H1 (cell line): Measurements from ENCODE around the gene CYTL1. TPM values are rescaled to one million over a fixed set of nuclear protein-coding genes. Genes with fewer than 3 reads are reported as not detected.

ENCODE experiments used
- CTCF ChIA-PET: fragments of 300-600 bp; sonication (Branson Sonifier 250); formaldehyde crosslinking; loops from one replicate; lab custom pipeline; 2021; ENCODE audit not compliant: partially characterized antibody; lab: Charles Lee
- POLR2A ChIA-PET: fragments of 300-600 bp; sonication (Branson Sonifier 250); formaldehyde crosslinking; loops from one replicate; lab custom pipeline; 2021; ENCODE audit warnings: inconsistent platforms; ENCODE audit not compliant: partially characterized antibody; lab: Charles Lee
- DNase-seq, 2 experiments: peaks; one replicate each; pipeline versions ENCODE4 v3.0.0 to v3.0.0-alpha.2; 2010 to 2022; ENCODE audit warnings: low spot score in 2 of 2, low read depth in 1 of 2, mixed read lengths in 1 of 2
- FAIRE-seq: peaks from 2 replicates; lab custom pipeline; 2011; peaks lifted over from hg19 to GRCh38; lab: Jason Lieb, UNC
- H2AFZ ChIP-seq: 2 replicates; pipeline ENCODE4 v1.8.1; 2012; ENCODE audit warnings: low read length, inconsistent platforms
- H2AK5ac ChIP-seq: 2 replicates; pipeline ENCODE4 v1.6.1; 2013; ENCODE audit warnings: low read depth, low read length
- H2BK120ac ChIP-seq: replicated peaks from 2 replicates; pipeline ENCODE3; 2013; ENCODE audit warnings: low read depth, low read length, inconsistent platforms
- H2BK12ac ChIP-seq: 2 replicates; pipeline ENCODE4 v1.6.1; 2013; ENCODE audit warnings: low read depth, low read length
- H2BK15ac ChIP-seq: 2 replicates; pipeline ENCODE4 v1.6.1; 2013; ENCODE audit warnings: low read length
- H2BK20ac ChIP-seq: 2 replicates; pipeline ENCODE4 v1.6.1; 2013; ENCODE audit warnings: low read length
- H2BK5ac ChIP-seq: 2 replicates; pipeline ENCODE4 v1.6.1; 2013; ENCODE audit warnings: low read depth, low read length
- H3K14ac ChIP-seq: 2 replicates; pipeline ENCODE4 v1.6.1; 2013; ENCODE audit warnings: inconsistent platforms; ENCODE audit not compliant: insufficient read length
- H3K18ac ChIP-seq: 2 replicates; pipeline ENCODE4 v1.6.1; 2013; ENCODE audit warnings: low read length; ENCODE audit errors: extremely low read depth
- H3K23ac ChIP-seq: 2 replicates; pipeline ENCODE4 v1.6.1; 2013; ENCODE audit warnings: inconsistent platforms; ENCODE audit not compliant: insufficient read length
- H3K23me2 ChIP-seq: 2 replicates; pipeline ENCODE4 v1.6.1; 2013; ENCODE audit warnings: low read depth, low read length
- H3K27ac ChIP-seq: 2 replicates; pipeline ENCODE4 v1.6.1; 2011; ENCODE audit warnings: low read depth, low read length, inconsistent platforms
- H3K27me3 ChIP-seq, 4 experiments: replicated peaks in 1 of 4; 1 replicate in 1 of 4; 2 replicates in 3 of 4; pipeline versions ENCODE4 v1.6.1 to v1.8.1; 2011 to 2013; ENCODE audit warnings: low read length in 3 of 4, mild to moderate bottlenecking in 3 of 4, inconsistent platforms in 2 of 4, mixed read lengths in 2 of 4, moderate library complexity in 1 of 4; ENCODE audit not compliant: control insufficient read depth in 3 of 4, insufficient read depth in 3 of 4; ENCODE audit errors: extremely low read depth in 1 of 4
- H3K36me3 ChIP-seq, 4 experiments: 2 replicates each; pipeline versions ENCODE4 v1.6.1 to v1.8.1; 2011 to 2013; ENCODE audit warnings: mild to moderate bottlenecking in 4 of 4, low read length in 3 of 4, moderate library complexity in 2 of 4, control low read depth in 1 of 4, inconsistent platforms in 1 of 4; ENCODE audit not compliant: insufficient read depth in 4 of 4, control insufficient read depth in 2 of 4
- H3K4ac ChIP-seq: replicated peaks from 2 replicates; pipeline ENCODE3; 2013; ENCODE audit warnings: low read length, low read depth, mixed read lengths, inconsistent platforms; ENCODE audit not compliant: insufficient read length
- H3K4me1 ChIP-seq, 4 experiments: replicated peaks in 1 of 4; 1 replicate in 1 of 4; 2 replicates in 3 of 4; pipeline versions ENCODE4 v1.6.1 to v1.8.1; 2011 to 2013; ENCODE audit warnings: low read length in 3 of 4, inconsistent platforms in 2 of 4, mixed read lengths in 1 of 4; ENCODE audit not compliant: insufficient read depth in 4 of 4, control insufficient read depth in 3 of 4
- H3K4me2 ChIP-seq, 2 experiments: 2 replicates each; pipeline versions ENCODE4 v1.6.1 to v1.8.1; 2011 to 2013; ENCODE audit warnings: low read depth in 2 of 2, low read length in 2 of 2, control low read depth in 1 of 2, inconsistent platforms in 1 of 2, mild to moderate bottlenecking in 1 of 2; ENCODE audit not compliant: insufficient read depth in 1 of 2
- H3K4me3 ChIP-seq, 4 experiments: fragments of 200-600, 300-600 bp in 1 of 4; sonication (generic), shearing (Covaris generic), sonication (Bioruptor Twin) in 1 of 4; 2 replicates each; pipeline versions ENCODE4 v1.5.1 to v1.8.1; 2011 to 2016; ENCODE audit warnings: low read length in 4 of 4, low read depth in 3 of 4, control low read depth in 2 of 4, inconsistent platforms in 2 of 4, mild to moderate bottlenecking in 2 of 4, mixed read lengths in 1 of 4, moderate library complexity in 1 of 4; ENCODE audit not compliant: insufficient read depth in 2 of 4; ENCODE audit errors: extremely low read depth in 1 of 4
- H3K56ac ChIP-seq: replicated peaks from 2 replicates; pipeline ENCODE3; 2013; ENCODE audit warnings: low read depth, mild to moderate bottlenecking, mixed read lengths, low read length, inconsistent platforms; ENCODE audit not compliant: insufficient read length
- H3K79me1 ChIP-seq: 2 replicates; pipeline ENCODE4 v1.6.1; 2013; ENCODE audit warnings: low read depth, low read length, control low read depth
- H3K79me2 ChIP-seq, 2 experiments: 2 replicates each; pipeline versions ENCODE4 v1.6.1 to v1.8.1; 2012 to 2013; ENCODE audit warnings: low read length in 2 of 2, mild to moderate bottlenecking in 2 of 2, inconsistent platforms in 1 of 2; ENCODE audit not compliant: insufficient read depth in 2 of 2, control insufficient read depth in 1 of 2
- H3K9ac ChIP-seq, 4 experiments: replicated peaks in 1 of 4; 1 replicate in 1 of 4; 2 replicates in 3 of 4; pipeline versions ENCODE4 v1.6.1 to v1.8.1; 2011 to 2013; ENCODE audit warnings: low read depth in 3 of 4, low read length in 3 of 4, control low read depth in 2 of 4, mild to moderate bottlenecking in 2 of 4, moderate library complexity in 2 of 4, inconsistent platforms in 1 of 4; ENCODE audit errors: extremely low read depth in 1 of 4
- H3K9me3 ChIP-seq, 2 experiments: 2 replicates each; pipeline versions ENCODE4 v1.6.1 to v1.8.1; 2012 to 2013; ENCODE audit warnings: mild to moderate bottlenecking in 2 of 2, moderate library complexity in 2 of 2, control low read depth in 1 of 2, inconsistent platforms in 1 of 2, low read depth in 1 of 2, low read length in 1 of 2, mixed read lengths in 1 of 2; ENCODE audit not compliant: insufficient read depth in 2 of 2
- H4K20me1 ChIP-seq, 2 experiments: replicated peaks in 1 of 2; 2 replicates each; pipeline versions ENCODE3 to v1.8.1; 2011 to 2013; ENCODE audit warnings: inconsistent platforms in 2 of 2, low read length in 2 of 2, mild to moderate bottlenecking in 1 of 2; ENCODE audit not compliant: insufficient read depth in 2 of 2, control insufficient read depth in 1 of 2
- H4K5ac ChIP-seq: 2 replicates; pipeline ENCODE4 v1.6.1; 2013; ENCODE audit warnings: low read length, low read depth, mixed read lengths, inconsistent platforms; ENCODE audit not compliant: insufficient read length
- H4K8ac ChIP-seq: 2 replicates; pipeline ENCODE4 v1.8.0; 2013; ENCODE audit warnings: mild to moderate bottlenecking, moderate library complexity, low read length, inconsistent platforms; ENCODE audit not compliant: insufficient read depth; ENCODE audit errors: extremely low read depth
- H4K91ac ChIP-seq: replicated peaks from 2 replicates; pipeline ENCODE3; 2013; ENCODE audit warnings: low read length, mixed read lengths, inconsistent platforms; ENCODE audit not compliant: insufficient read length
- CHD2 ChIP-seq: IDR thresholded peaks from 2 replicates; pipeline ENCODE4 v1.6.1; 2012; ENCODE audit warnings: low read length, improper control_type of control experiment
- HDAC2 ChIP-seq, 2 experiments: fragments of 300-600 bp in 1 of 2; sonication (generic) in 1 of 2; IDR thresholded peaks; 2 replicates each; pipeline ENCODE4 v1.6.1; 2011 to 2012; ENCODE audit warnings: low read depth in 2 of 2, low read length in 2 of 2, mild to moderate bottlenecking in 2 of 2, moderate library complexity in 2 of 2, borderline replicate concordance in 1 of 2, inconsistent platforms in 1 of 2
- JUN ChIP-seq: IDR thresholded peaks from 2 replicates; pipeline ENCODE4 v1.6.1; 2011; ENCODE audit warnings: low read depth, mild to moderate bottlenecking, improper control_type of control experiment, low read length
- KDM1A ChIP-seq: fragments of 200-600, 300-600 bp; sonication (generic); IDR thresholded peaks from 2 replicates; pipeline ENCODE4 v1.7.1; 2016; ENCODE audit warnings: mild to moderate bottlenecking, low read length, borderline replicate concordance
- PHF8 ChIP-seq: fragments of 200-600 bp; sonication (generic); conservative IDR thresholded peaks from 2 replicates; pipeline ENCODE4 v1.7.1; 2012; ENCODE audit warnings: low read depth, mild to moderate bottlenecking, inconsistent platforms, low read length, moderate library complexity
- POU5F1 ChIP-seq: IDR thresholded peaks from 2 replicates; pipeline ENCODE4 v1.6.1; 2011; ENCODE audit warnings: low read depth, mild to moderate bottlenecking, low read length, moderate library complexity
- RNF2 ChIP-seq: fragments of 200-900, 300-1000 bp; sonication (generic); IDR thresholded peaks from 2 replicates; pipeline ENCODE4 v1.7.1; 2016; ENCODE audit warnings: borderline replicate concordance, low read depth, mild to moderate bottlenecking, antibody characterized with exemption, low read length; ENCODE audit not compliant: poor library complexity, severe bottlenecking; ENCODE audit errors: missing control alignments
- RXRA ChIP-seq: IDR thresholded peaks from 2 replicates; pipeline ENCODE4 v1.6.1; 2011; ENCODE audit warnings: low read depth, mild to moderate bottlenecking, low read length, moderate library complexity; ENCODE audit not compliant: insufficient read depth
- SIN3A ChIP-seq, 2 experiments: IDR thresholded peaks in 1 of 2; conservative IDR thresholded peaks in 1 of 2; 2 replicates each; pipeline ENCODE4 v1.6.1; 2011 to 2012; ENCODE audit warnings: low read length in 2 of 2, improper control_type of control experiment in 1 of 2, low read depth in 1 of 2, mild to moderate bottlenecking in 1 of 2
- SP4 ChIP-seq: IDR thresholded peaks from 2 replicates; pipeline ENCODE4 v1.6.1; 2012; ENCODE audit warnings: low read length, inconsistent platforms
- TCF12 ChIP-seq: IDR thresholded peaks from 2 replicates; pipeline ENCODE4 v1.6.1; 2011; ENCODE audit warnings: low read depth, mild to moderate bottlenecking, low read length
- YY1 ChIP-seq: IDR thresholded peaks from 2 replicates; pipeline ENCODE4 v1.6.1; 2011; ENCODE audit warnings: low read depth, mild to moderate bottlenecking, low read length
- WGBS, 2 experiments: shearing (Covaris generic) in 1 of 2; methylation state at CpG; one replicate each; pipeline versions ENCODE4 v1.1.6 to v1.1.7; 2013 to 2015; ENCODE audit warnings: low lambda C conversion rate in 2 of 2, mixed read lengths in 2 of 2, inconsistent platforms in 1 of 2, low coverage in 1 of 2, missing lambda C conversion rate in 1 of 2; ENCODE audit not compliant: insufficient replicate concordance in 2 of 2, insufficient coverage in 1 of 2, insufficient read length in 1 of 2; ENCODE audit errors: extremely low coverage in 1 of 2, missing lambda C conversion rate in 1 of 2; 5-methylcytosine and 5-hydroxymethylcytosine counted together
- polyA plus RNA-seq, 7 experiments: library from polyadenylated mRNA; depleted of rRNA in 3 of 7; stranded (reverse) in 5 of 7; unstranded in 2 of 7; fragments of >200 nt in 5 of 7; fragments of 200-250 nt in 2 of 7; gene quantifications; 1 replicate in 5 of 7; 2 replicates in 1 of 7; 4 replicates in 1 of 7; pipeline versions ENCODE4 v1.2.1 to v1.2.3, GENCODE V29; 2011 to 2013; ENCODE audit warnings: missing spikeins in 2 of 7, mixed read lengths in 2 of 7
- total RNA-seq: library from RNA; stranded (reverse); fragmentation: NEBNext Ultra II Directional; extraction: Animal tissue kit (Norgen Biotek cat#: 25700); gene quantifications from 2 replicates; pipeline ENCODE4 v1.2.1, GENCODE V29; 2021
- TF ChIP-seq, protein P1 (sequence below): IDR thresholded peaks from 2 replicates; pipeline ENCODE4 v1.6.1; 2011; ENCODE audit warnings: low read depth, mild to moderate bottlenecking, low read length; ENCODE audit not compliant: insufficient read depth

CYTL1 gene
- total and polyA plus RNA-seq, 2 of the 8 experiments (the other 6 are each of a cell fraction or from before 2014, with no cell fraction given): 8.6 to 9.8 TPM

DNA sequence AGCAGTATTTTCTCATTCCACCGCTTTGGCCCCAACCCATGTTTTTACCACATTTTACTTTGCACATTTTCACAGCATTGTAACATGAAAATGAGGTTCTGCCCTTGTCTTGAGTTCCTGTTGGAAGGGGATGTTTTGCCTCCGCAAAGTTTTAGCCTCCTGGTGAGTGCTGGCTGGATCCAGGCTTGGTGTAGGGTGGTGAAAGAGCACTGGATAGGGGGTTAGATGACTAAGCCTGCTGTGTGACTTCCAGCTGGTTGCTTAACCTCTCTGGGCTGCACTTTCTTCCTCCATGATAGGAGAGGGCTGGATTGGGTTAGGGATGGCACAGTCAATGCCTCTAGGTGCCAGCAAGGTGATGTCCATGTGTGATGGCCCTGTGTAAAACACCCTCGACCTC is 28.9 kb downstream of the CYTL1 start:
- ChIA-PET POLR2A (no interaction called here), CTCF (no interaction called here)
- TF ChIP-seq PHF8 (no peak), SP4 (no peak), RXRA (no peak), KDM1A (peak; percentile 85; the same call in 1 of the 2 replicates), TCF12 (no peak), SIN3A (conservative IDR thresholded peaks at IDR 0.05 in 1 of 2, IDR thresholded peaks at IDR 0.05 in 1 of 2; ENCODE audit: low read depth in 1 of 2, low read length in 2 of 2) (no peak), CHD2 (no peak), YY1 (no peak), POU5F1 (no peak), RNF2 (no peak), JUN (no peak), HDAC2 (IDR thresholded peaks at IDR 0.05; ENCODE audit: borderline replicate concordance in 1 of 2, low read depth in 2 of 2, low read length in 2 of 2) (0 out of 4 replicates have a peak, but pooled peaks of 1 of the 2 experiments have one; percentile 40)
- TF ChIP-seq, protein P1, sequence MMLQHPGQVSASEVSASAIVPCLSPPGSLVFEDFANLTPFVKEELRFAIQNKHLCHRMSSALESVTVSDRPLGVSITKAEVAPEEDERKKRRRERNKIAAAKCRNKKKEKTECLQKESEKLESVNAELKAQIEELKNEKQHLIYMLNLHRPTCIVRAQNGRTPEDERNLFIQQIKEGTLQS: no peak

More for the DNA sequence above, 28.9 kb downstream of the CYTL1 start:
- Histone ChIP-seq H3K4ac (no peak overlapping the region), H3K23me2 (no peaks in the 10 kb centered on the region), H2AFZ (no peak overlapping the region), H3K36me3 (no peaks in the 10 kb centered on the region), H3K79me1 (no peaks in the 10 kb centered on the region), H2AK5ac (no peak overlapping the region), H4K8ac (no peak overlapping the region), H4K91ac (no peak overlapping the region), H3K27ac (no peak overlapping the region), H3K4me2 (no peak overlapping the region), H2BK12ac (peak overlapping the region; percentile 3; the same call in 1 of the 2 replicates), H2BK5ac (no peak overlapping the region), H4K20me1 (no peaks in the 10 kb centered on the region), H3K18ac (no peak overlapping the region), H3K4me3 (no peak overlapping the region), H3K9ac (no peak overlapping the region), H2BK20ac (no peak overlapping the region), H3K56ac (no peak overlapping the region), H2BK15ac (no peak overlapping the region), H3K4me1 (0 out of 7 replicates have a peak, but pooled peaks cover 0 to 6% (median under 1%) of the 10 kb centered on the region in 4 experiments), H4K5ac (no peak overlapping the region), H3K27me3 (no peaks in the 10 kb centered on the region), H2BK120ac (no peak overlapping the region), H3K23ac (no peak overlapping the region), H3K14ac (no peak overlapping the region), H3K79me2 (no peaks in the 10 kb centered on the region), H3K9me3 (no peaks in the 10 kb centered on the region)
- FAIRE-seq (no peak), DNase-seq (no peak)
- WGBS, 2 experiments: 77% methylated on average over 3 of the region's 3 CpGs; no CpG with 5 or more reads in 1 of the 2 experiments
